ENCODE measurements around the gene MST1. TPM values are rescaled to one million over a fixed set of nuclear protein-coding genes. Genes with fewer than 3 reads are reported as not detected.

Gene MST1
- total and polyA plus RNA-seq, 2 experiments from 2014 or later, result 31.3 to 48.7 TPM

DNA sequence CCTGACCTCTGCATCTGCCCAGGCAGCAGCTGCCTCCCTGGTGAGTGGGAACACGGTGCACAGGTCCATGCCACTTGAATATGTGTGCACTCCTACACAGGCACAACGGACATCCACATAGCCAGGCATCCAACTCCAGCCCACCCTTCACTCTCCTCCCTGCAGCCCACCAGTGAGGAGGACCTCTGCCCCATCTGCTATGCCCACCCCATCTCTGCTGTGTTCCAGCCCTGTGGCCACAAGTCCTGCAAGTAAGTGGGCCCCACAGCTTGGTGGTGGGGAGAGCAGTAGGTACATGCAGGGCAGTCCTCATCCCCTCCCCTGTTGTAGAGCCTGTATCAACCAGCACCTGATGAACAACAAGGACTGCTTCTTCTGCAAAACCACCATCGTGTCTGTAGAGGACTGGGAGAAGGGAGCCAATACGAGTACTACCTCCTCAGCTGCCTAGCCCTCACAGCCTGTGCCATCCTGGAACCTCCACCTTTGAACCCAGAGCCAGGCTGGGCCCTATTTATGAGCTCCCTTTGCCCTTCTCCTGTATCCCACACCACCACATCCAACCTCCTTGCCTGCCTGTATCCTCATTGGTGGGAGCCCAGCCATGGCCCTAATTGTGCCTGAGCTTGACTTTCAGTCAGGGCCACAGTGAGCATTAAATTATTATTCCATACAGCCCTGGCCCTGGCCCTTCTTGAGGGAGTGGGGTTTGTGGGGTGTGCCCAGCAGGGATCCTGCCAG lies 31.8 kb upstream of the MST1 start:
- Histone ChIP-seq H3K36me3 (peaks cover 4% of the 10 kb centered on the region), H3K4me3 (no peak overlapping the region), H3K4me1 (ENCODE audit: low read depth) (no peaks in the 10 kb centered on the region), H3K9me3 (ENCODE audit: low read depth) (no peaks in the 10 kb centered on the region), H3K27me3 (no peaks in the 10 kb centered on the region), H3K27ac (no peak overlapping the region)
- TF ChIP-seq, protein P1, sequence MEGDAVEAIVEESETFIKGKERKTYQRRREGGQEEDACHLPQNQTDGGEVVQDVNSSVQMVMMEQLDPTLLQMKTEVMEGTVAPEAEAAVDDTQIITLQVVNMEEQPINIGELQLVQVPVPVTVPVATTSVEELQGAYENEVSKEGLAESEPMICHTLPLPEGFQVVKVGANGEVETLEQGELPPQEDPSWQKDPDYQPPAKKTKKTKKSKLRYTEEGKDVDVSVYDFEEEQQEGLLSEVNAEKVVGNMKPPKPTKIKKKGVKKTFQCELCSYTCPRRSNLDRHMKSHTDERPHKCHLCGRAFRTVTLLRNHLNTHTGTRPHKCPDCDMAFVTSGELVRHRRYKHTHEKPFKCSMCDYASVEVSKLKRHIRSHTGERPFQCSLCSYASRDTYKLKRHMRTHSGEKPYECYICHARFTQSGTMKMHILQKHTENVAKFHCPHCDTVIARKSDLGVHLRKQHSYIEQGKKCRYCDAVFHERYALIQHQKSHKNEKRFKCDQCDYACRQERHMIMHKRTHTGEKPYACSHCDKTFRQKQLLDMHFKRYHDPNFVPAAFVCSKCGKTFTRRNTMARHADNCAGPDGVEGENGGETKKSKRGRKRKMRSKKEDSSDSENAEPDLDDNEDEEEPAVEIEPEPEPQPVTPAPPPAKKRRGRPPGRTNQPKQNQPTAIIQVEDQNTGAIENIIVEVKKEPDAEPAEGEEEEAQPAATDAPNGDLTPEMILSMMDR (IDR thresholded peaks at IDR 0.05; ENCODE audit: low read depth, low read length), result no peak
- no peak for DNase-seq (ENCODE audit: low read depth in 1 of 2, low spot score in 1 of 2)

DNA sequence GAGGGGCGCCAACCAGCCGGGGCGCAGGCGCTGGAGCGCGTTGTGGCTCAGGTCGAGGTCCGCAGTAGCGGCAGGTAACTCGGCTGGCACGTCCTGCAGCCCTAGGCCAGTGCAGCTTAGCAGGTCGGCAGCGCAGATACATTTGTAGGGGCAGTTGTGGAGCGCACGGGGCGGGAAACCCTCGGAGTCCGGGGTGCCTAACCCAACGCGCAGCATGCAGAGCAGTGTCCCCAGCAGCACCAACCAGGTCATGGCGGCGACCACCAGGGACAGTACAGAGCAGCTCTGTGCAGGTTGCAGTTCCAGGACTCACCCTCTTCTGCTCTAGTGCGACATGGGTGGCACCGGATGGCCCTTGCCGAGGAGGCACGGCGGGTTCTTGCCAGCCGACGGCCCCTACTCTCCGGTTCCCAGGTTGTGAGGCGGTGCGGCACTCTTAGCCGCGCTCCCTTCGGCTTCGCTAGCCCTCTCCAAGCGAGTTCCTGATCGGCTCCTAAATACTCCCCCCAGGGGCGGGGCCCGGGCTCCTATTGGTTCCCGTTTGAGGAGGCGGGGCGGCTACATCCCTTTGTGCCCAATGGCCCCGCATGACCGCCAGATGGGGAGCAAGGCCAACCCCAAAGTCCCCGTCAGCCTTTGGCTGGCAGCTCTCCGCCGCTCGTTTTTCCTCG lies 30.1 kb upstream of the MST1 start, which contains the start of gene AMIGO3:
AMIGO3 (minus strand) TSS at position 471 of the 671 bp plus-strand sequence; CDS start at position 252, 219 bp downstream.
- H3K4me1 ChIP-seq (ENCODE audit: low read depth), result no peaks in the 10 kb centered on the region
- TF ChIP-seq, protein P1 (IDR thresholded peaks at IDR 0.05; ENCODE audit: low read depth, low read length), result peak; percentile 34
- DNase-seq (ENCODE audit: low read depth in 1 of 2, low spot score in 1 of 2), result peak; percentile 95 to 97
- H3K36me3 ChIP-seq, result peaks cover 4% of the 10 kb centered on the region
- no peak within 1 kb of the TSS for H3K27ac ChIP-seq
- H3K4me3 ChIP-seq, result peak within 1 kb of the TSS; percentile 57
- no peaks in the 10 kb centered on the region for H3K27me3 ChIP-seq
- H3K9me3 ChIP-seq (ENCODE audit: low read depth), result no peaks in the 10 kb centered on the region

DNA sequence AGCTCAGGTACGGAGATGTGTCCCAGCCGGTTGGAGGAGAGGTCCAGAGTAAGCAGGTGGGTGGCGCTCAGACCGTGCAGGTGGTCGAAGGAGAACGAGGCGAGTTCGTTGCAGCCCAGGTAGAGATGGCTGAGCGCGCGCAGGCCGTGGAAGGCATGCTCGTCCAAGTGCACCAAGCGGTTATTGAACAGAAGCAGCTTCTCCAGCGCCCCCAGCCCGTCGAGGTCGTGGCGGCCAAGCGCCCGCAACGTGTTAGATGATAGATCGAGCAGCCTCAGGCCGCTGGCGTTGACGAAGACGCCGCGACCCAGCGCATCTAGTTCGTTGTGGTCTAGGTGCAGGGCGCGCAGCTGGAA lies 29.6 kb upstream of the MST1 start:
- Histone ChIP-seq H3K36me3 (peaks cover 4% of the 10 kb centered on the region), H3K27me3 (no peaks in the 10 kb centered on the region), H3K4me1 (ENCODE audit: low read depth) (no peaks in the 10 kb centered on the region), H3K9me3 (ENCODE audit: low read depth) (no peaks in the 10 kb centered on the region), H3K4me3 (peak overlapping the region; percentile 57), H3K27ac (no peak overlapping the region)
- DNase-seq (ENCODE audit: low read depth in 1 of 2, low spot score in 1 of 2), result peak; percentile 11 to 22
- TF ChIP-seq, protein P1 (IDR thresholded peaks at IDR 0.05; ENCODE audit: low read depth, low read length), result no peak

DNA sequence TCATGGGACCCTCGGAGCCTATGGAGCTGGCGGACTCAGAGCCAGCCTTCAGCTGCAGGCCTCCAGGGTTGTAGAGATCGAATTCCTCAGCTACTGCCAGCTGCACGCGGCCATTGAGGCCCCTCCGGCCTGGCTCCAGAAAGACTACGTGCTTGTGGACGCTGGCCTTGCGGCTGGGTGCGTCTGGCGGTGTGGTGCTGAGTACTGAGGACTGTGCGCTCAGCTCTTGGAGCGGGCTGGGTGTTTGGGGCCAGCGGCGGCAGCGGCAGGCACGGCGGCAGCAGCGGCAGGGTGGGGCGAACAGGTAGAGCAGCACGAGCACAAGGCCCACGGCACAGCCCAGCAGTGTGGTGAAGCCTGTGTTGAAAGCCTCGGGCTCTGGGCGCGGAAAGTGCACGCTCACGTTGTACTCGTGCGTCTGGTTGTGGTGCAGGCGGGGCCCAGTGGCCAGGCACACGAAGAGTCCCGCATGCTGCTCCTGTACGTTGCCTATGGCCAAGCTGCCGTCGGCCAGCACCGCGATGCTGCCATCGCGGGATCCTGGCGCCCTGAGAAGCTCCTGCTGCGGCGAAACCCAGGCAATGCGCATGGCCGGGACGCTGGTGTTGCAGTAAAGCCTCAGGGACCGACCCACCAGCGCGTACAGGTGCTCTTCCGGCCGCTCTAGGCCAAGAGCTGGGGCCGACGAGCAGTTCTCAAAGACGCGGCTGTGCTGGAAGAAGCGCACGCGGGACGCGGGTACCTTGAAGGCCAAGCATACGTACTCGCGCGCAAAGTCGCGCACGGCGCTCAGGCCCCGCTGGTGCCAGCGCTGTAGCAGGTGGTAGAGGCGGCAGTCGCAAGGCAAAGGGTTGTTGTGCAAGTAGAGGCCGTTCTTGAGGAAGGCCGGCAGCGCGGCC lies 28.9 kb upstream of the MST1 start:
- no peak for DNase-seq (ENCODE audit: low read depth in 1 of 2, low spot score in 1 of 2)
- TF ChIP-seq, protein P1 (IDR thresholded peaks at IDR 0.05; ENCODE audit: low read depth, low read length), result no peak
- Histone ChIP-seq H3K4me3 (no peak overlapping the region), H3K4me1 (ENCODE audit: low read depth) (no peaks in the 10 kb centered on the region), H3K36me3 (peaks cover 4% of the 10 kb centered on the region), H3K27ac (no peak overlapping the region), H3K27me3 (no peaks in the 10 kb centered on the region), H3K9me3 (ENCODE audit: low read depth) (no peaks in the 10 kb centered on the region)

DNA sequence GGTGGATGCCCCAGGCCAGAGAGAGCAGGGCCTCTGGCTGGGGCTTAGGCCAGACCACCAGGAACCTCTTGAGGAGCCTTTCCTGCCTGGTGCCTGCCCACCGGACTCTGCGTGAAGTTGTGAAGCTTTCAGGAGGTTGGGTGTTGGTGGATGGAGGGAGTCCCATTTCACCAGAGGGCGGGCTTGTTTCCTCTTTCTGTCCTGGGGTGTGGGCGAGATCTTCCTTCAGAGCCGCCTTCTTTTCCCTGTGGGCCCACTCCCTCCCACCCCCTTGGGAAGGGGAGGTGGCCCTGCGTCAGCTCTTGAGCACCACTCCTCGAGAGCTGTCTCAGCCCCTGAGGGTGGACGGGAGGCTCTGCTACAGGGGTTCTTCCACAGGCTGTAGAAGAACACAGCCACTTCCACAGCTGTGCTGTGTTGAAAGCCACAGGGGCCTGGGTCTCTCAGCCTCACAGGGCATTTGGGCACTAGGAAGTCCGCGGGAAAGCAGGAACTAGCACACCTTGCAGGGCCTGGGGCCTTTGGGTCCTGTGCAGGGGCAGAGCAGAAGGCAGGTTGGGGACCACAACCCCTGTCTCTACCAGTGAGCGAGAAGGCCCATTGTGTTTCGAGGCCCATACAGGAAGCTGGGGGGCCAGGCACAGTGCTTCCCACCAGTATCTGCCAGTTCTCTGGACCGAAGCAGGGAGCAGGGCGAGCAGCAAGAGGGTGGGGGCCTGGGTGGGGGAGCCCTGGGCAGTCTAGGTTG lies 28.1 kb upstream of the MST1 start:
- Histone ChIP-seq H3K27ac (no peak overlapping the region), H3K9me3 (ENCODE audit: low read depth) (no peaks in the 10 kb centered on the region), H3K27me3 (no peaks in the 10 kb centered on the region), H3K4me1 (ENCODE audit: low read depth) (no peaks in the 10 kb centered on the region), H3K36me3 (peaks cover 4% of the 10 kb centered on the region), H3K4me3 (no peak overlapping the region)
- TF ChIP-seq, protein P1 (IDR thresholded peaks at IDR 0.05; ENCODE audit: low read depth, low read length), result no peak
- DNase-seq (ENCODE audit: low read depth in 1 of 2, low spot score in 1 of 2), result no peak
